Activated naive CD8-positive, alpha-beta T cell treated with anti-CD3 and anti-CD28 coated beads, Interleukin-2, amount 10 ng/mL, durations not matched to agents 7 days and 5 days (primary cell): ENCODE data around the gene ZFAND3. TPM values are rescaled to one million over a fixed set of nuclear protein-coding genes. Genes with fewer than 3 reads are reported as not detected.

Experiments
- ATAC-seq: fragments of 150-1000 bp; cut with Tn5 transposase; one replicate; pipeline ENCODE4 v1.10.0; 2021; ENCODE audit warnings: low read depth, moderate library complexity
- POLR2A ChIA-PET: fragments of 350-600 bp; sonication (Branson Sonifier 250); formaldehyde crosslinking; loops from one replicate; lab custom pipeline; 2021; ENCODE audit warnings: antibody characterized with exemption; lab: Charles Lee
- DNase-seq: peaks from one replicate; pipeline ENCODE4 v3.0.0; 2021
- H3K27ac Mint-ChIP-seq: one replicate; pipeline ENCODE4 v1.8.0; 2022; ENCODE audit warnings: mild to moderate bottlenecking, mixed read lengths
- H3K27me3 Mint-ChIP-seq: one replicate; pipeline ENCODE4 v1.8.0; 2022; ENCODE audit warnings: mild to moderate bottlenecking, moderate library complexity, mixed read lengths
- H3K36me3 Mint-ChIP-seq: one replicate; pipeline ENCODE4 v1.8.0; 2021; ENCODE audit warnings: mild to moderate bottlenecking, mixed read lengths
- H3K4me1 Mint-ChIP-seq: one replicate; pipeline ENCODE4 v1.8.0; 2021; ENCODE audit warnings: mixed read lengths
- H3K4me3 Mint-ChIP-seq: one replicate; pipeline ENCODE4 v1.8.0; 2022; ENCODE audit warnings: mild to moderate bottlenecking, moderate library complexity, mixed read lengths
- H3K9me3 Mint-ChIP-seq: one replicate; pipeline ENCODE4 v1.8.0; 2021; ENCODE audit warnings: mixed read lengths
- total RNA-seq, 2 experiments: library from RNA; stranded (reverse); gene quantifications; one replicate each; pipeline ENCODE4 v1.2.3, GENCODE V29; 2021

The ZFAND3 gene
- total RNA-seq, 2 experiments from 2014 or later: 35.7 to 36.3 TPM

GRCh38 chr6:38169221-38169976 lies 349.9 kb downstream of the ZFAND3 start:
- DNase-seq (no peak), ATAC-seq (no peak)
- Mint-ChIP-seq H3K27ac (no peak overlapping the region), H3K36me3 (no peaks in the 10 kb centered on the region), H3K9me3 (no peaks in the 10 kb centered on the region), H3K27me3 (no peaks in the 10 kb centered on the region), H3K4me3 (no peak overlapping the region), H3K4me1 (no peaks in the 10 kb centered on the region)
- POLR2A ChIA-PET: no interaction called here

GRCh38 chr6:38169977-38170526 lies 350.5 kb downstream of the ZFAND3 start:
- ATAC-seq: no peak
- H3K4me1 Mint-ChIP-seq: no peaks in the 10 kb centered on the region
- no peak overlapping the region for H3K27ac Mint-ChIP-seq
- no peak for DNase-seq
- no peaks in the 10 kb centered on the region for H3K9me3 Mint-ChIP-seq
- H3K27me3 Mint-ChIP-seq: no peaks in the 10 kb centered on the region
- POLR2A ChIA-PET: no interaction called here
- no peaks in the 10 kb centered on the region for H3K36me3 Mint-ChIP-seq
- no peak overlapping the region for H3K4me3 Mint-ChIP-seq

- no peaks in the 10 kb centered on the region for H3K27me3 Mint-ChIP-seq
- DNase-seq: no peak
- H3K4me1 Mint-ChIP-seq: no peaks in the 10 kb centered on the region
- POLR2A ChIA-PET: no interaction called here
- no peaks in the 10 kb centered on the region for H3K36me3 Mint-ChIP-seq
- ATAC-seq: no peak
- no peaks in the 10 kb centered on the region for H3K9me3 Mint-ChIP-seq
- H3K27ac Mint-ChIP-seq: no peak overlapping the region
- no peak overlapping the region for H3K4me3 Mint-ChIP-seq
Observed at GRCh38 chr6:38170666-38171355, 351.3 kb downstream of the ZFAND3 start.

GRCh38 chr6:38171997-38172738 lies 352.6 kb downstream of the ZFAND3 start:
- no peaks in the 10 kb centered on the region for H3K36me3 Mint-ChIP-seq
- no peak overlapping the region for H3K4me3 Mint-ChIP-seq
- DNase-seq (no peak), ATAC-seq (no peak)
- POLR2A ChIA-PET: no interaction called here
- H3K27me3 Mint-ChIP-seq: no peaks in the 10 kb centered on the region
- no peak overlapping the region for H3K27ac Mint-ChIP-seq
- H3K9me3 Mint-ChIP-seq: no peaks in the 10 kb centered on the region
- no peaks in the 10 kb centered on the region for H3K4me1 Mint-ChIP-seq

GRCh38 chr6:38172739-38173410 lies 353.3 kb downstream of the ZFAND3 start:
- Mint-ChIP-seq H3K27me3 (no peaks in the 10 kb centered on the region), H3K27ac (no peak overlapping the region)

GRCh38 chr6:38173909-38174308 lies 354.4 kb downstream of the ZFAND3 start:
- ATAC-seq: no peak
- H3K4me3 Mint-ChIP-seq: no peak overlapping the region
- peaks cover 1% of the 10 kb centered on the region for H3K4me1 Mint-ChIP-seq
- H3K27me3 Mint-ChIP-seq: no peaks in the 10 kb centered on the region
- DNase-seq: no peak
- H3K9me3 Mint-ChIP-seq: no peaks in the 10 kb centered on the region
- POLR2A ChIA-PET: interaction anchor here (0.6 kb wide), 1 partner anchor 17 kb away, joined by 3 read pairs; no protein-coding TSS in a partner anchor
- H3K36me3 Mint-ChIP-seq: no peaks in the 10 kb centered on the region
- H3K27ac Mint-ChIP-seq: no peak overlapping the region

More at GRCh38 chr6:38172739-38173410, 353.3 kb downstream of the ZFAND3 start:
- Mint-ChIP-seq H3K36me3 (no peaks in the 10 kb centered on the region), H3K4me1 (no peaks in the 10 kb centered on the region), H3K9me3 (no peaks in the 10 kb centered on the region), H3K4me3 (no peak overlapping the region)
- DNase-seq: no peak
- POLR2A ChIA-PET: no interaction called here
- no peak for ATAC-seq

GRCh38 chr6:38174315-38174714 lies 354.8 kb downstream of the ZFAND3 start:
- H3K4me3 Mint-ChIP-seq: no peak overlapping the region

GRCh38 chr6:38174806-38175495 lies 355.4 kb downstream of the ZFAND3 start:
- ATAC-seq (no peak), DNase-seq (no peak)
- no peak overlapping the region for H3K27ac Mint-ChIP-seq
- peaks cover 1% of the 10 kb centered on the region for H3K4me1 Mint-ChIP-seq
- H3K27me3 Mint-ChIP-seq: no peaks in the 10 kb centered on the region
- no peaks in the 10 kb centered on the region for H3K36me3 Mint-ChIP-seq
- H3K9me3 Mint-ChIP-seq: no peaks in the 10 kb centered on the region
- POLR2A ChIA-PET: no interaction called here
- H3K4me3 Mint-ChIP-seq: no peak overlapping the region

More at GRCh38 chr6:38174315-38174714, 354.8 kb downstream of the ZFAND3 start:
- POLR2A ChIA-PET: interaction anchor here (0.6 kb wide), 1 partner anchor 17 kb away, joined by 3 read pairs; no protein-coding TSS in a partner anchor
- DNase-seq: no peak
- no peaks in the 10 kb centered on the region for H3K36me3 Mint-ChIP-seq
- no peak overlapping the region for H3K27ac Mint-ChIP-seq
- H3K9me3 Mint-ChIP-seq: no peaks in the 10 kb centered on the region
- H3K27me3 Mint-ChIP-seq: no peaks in the 10 kb centered on the region
- ATAC-seq: no peak
- peaks cover 1% of the 10 kb centered on the region for H3K4me1 Mint-ChIP-seq

- ATAC-seq (no peak), DNase-seq (no peak)
- Mint-ChIP-seq H3K4me3 (no peak overlapping the region), H3K27ac (no peak overlapping the region), H3K27me3 (no peaks in the 10 kb centered on the region), H3K36me3 (no peaks in the 10 kb centered on the region), H3K4me1 (peaks cover 1% of the 10 kb centered on the region), H3K9me3 (no peaks in the 10 kb centered on the region)
- POLR2A ChIA-PET: no interaction called here
Observed at GRCh38 chr6:38175786-38176185, 356.3 kb downstream of the ZFAND3 start.

- DNase-seq: no peak
- no peak overlapping the region for H3K27ac Mint-ChIP-seq
- POLR2A ChIA-PET: no interaction called here
- H3K36me3 Mint-ChIP-seq: no peaks in the 10 kb centered on the region
- no peak overlapping the region for H3K4me3 Mint-ChIP-seq
- H3K27me3 Mint-ChIP-seq: no peaks in the 10 kb centered on the region
- no peaks in the 10 kb centered on the region for H3K9me3 Mint-ChIP-seq
- ATAC-seq: no peak
- peaks cover 1% of the 10 kb centered on the region for H3K4me1 Mint-ChIP-seq
Observed at GRCh38 chr6:38176797-38177751, 357.5 kb downstream of the ZFAND3 start.

GRCh38 chr6:38177882-38178583 lies 358.5 kb downstream of the ZFAND3 start:
- DNase-seq (no peak), ATAC-seq (no peak)
- Mint-ChIP-seq H3K27me3 (no peaks in the 10 kb centered on the region), H3K4me3 (no peak overlapping the region), H3K27ac (peak overlapping the region; percentile 9), H3K9me3 (no peaks in the 10 kb centered on the region), H3K4me1 (peaks cover 1% of the 10 kb centered on the region), H3K36me3 (no peaks in the 10 kb centered on the region)
- POLR2A ChIA-PET: no interaction called here
